HepG2 (cell line): Measurements from ENCODE around the gene CALML6. TPM values are rescaled to one million over a fixed set of nuclear protein-coding genes. Genes with fewer than 3 reads are reported as not detected.

ENCODE experiments used
- EP300 ChIP-seq, 3 experiments: sonication (generic) in 1 of 3; formaldehyde crosslinking in 1 of 3; IDR thresholded peaks; 2 replicates each; pipeline versions ENCODE4 v1.5.1 to v1.6.1; 2011 to 2020; ENCODE audit warnings: low read depth in 2 of 3, low read length in 2 of 3, borderline replicate concordance in 1 of 3, improper control_type of control experiment in 1 of 3, mild to moderate bottlenecking in 1 of 3, missing genetic modification reagents in 1 of 3, moderate library complexity in 1 of 3
- HNF4G ChIP-seq, 2 experiments: sonication (generic) in 1 of 2; formaldehyde crosslinking in 1 of 2; IDR thresholded peaks; 2 replicates each; pipeline versions ENCODE4 v1.4.0 to v1.6.1; 2011 to 2020; ENCODE audit warnings: borderline replicate concordance in 2 of 2, low read depth in 2 of 2, mild to moderate bottlenecking in 2 of 2, low read length in 1 of 2, missing genetic modification reagents in 1 of 2, moderate library complexity in 1 of 2
- PAX8 ChIP-seq: sonication (generic); formaldehyde crosslinking; IDR thresholded peaks from 2 replicates; pipeline ENCODE4 v1.8.0; 2022; ENCODE audit warnings: mild to moderate bottlenecking, missing genetic modification reagents, borderline replicate concordance
- TBX2 ChIP-seq: sonication (generic); formaldehyde crosslinking; IDR thresholded peaks from 2 replicates; pipeline ENCODE4 v1.5.0; 2020; ENCODE audit warnings: missing genetic modification reagents, mild to moderate bottlenecking, borderline replicate concordance
- ZNF224 ChIP-seq: sonication (generic); formaldehyde crosslinking; IDR thresholded peaks from 2 replicates; pipeline ENCODE4 v1.5.0; 2020; ENCODE audit warnings: mild to moderate bottlenecking, missing genetic modification reagents
- ZNF607 ChIP-seq: sonication (generic); formaldehyde crosslinking; IDR thresholded peaks from 2 replicates; pipeline ENCODE4 v1.5.1; 2020; ENCODE audit warnings: missing genetic modification reagents, mild to moderate bottlenecking, borderline replicate concordance
- ZNF747 ChIP-seq: sonication (generic); formaldehyde crosslinking; IDR thresholded peaks from 2 replicates; pipeline ENCODE4 v1.8.1; 2023; ENCODE audit warnings: missing genetic modification reagents, mild to moderate bottlenecking, borderline replicate concordance
- polyA plus RNA-seq, 8 experiments: library from polyadenylated mRNA; depleted of rRNA in 3 of 8; stranded (reverse) in 7 of 8; unstranded in 1 of 8; fragments of >200 nt; fragmentation: Illumina TruSeq in 4 of 8; extraction: Trizol in 4 of 8; gene quantifications; 2 replicates each; pipeline versions ENCODE4 v1.2.1 to v1.2.3, GENCODE V29; 2011 to 2016; ENCODE audit warnings: low read depth in 4 of 8, missing spikeins in 1 of 8, mixed read lengths in 1 of 8; ENCODE audit not compliant: insufficient read depth in 1 of 8
- total RNA-seq, 5 experiments: library from RNA; depleted of rRNA; stranded (reverse); fragments of >200 nt; fragmentation: Illumina TruSeq; extraction: Trizol; gene quantifications; 2 replicates each; pipeline ENCODE4 v1.2.3, GENCODE V29; 2016; ENCODE audit warnings: low read depth in 1 of 5
- TF ChIP-seq, protein P1 (sequence below): sonication (generic); formaldehyde crosslinking; IDR thresholded peaks from 2 replicates; pipeline ENCODE4 v1.5.1; 2020; ENCODE audit warnings: mild to moderate bottlenecking, missing genetic modification reagents, moderate library complexity
- TF ChIP-seq, protein P2 (sequence below): sonication (generic); formaldehyde crosslinking; IDR thresholded peaks from 2 replicates; pipeline ENCODE4 v1.8.1; 2023; ENCODE audit warnings: mild to moderate bottlenecking, moderate library complexity, missing genetic modification reagents
- TF ChIP-seq, protein P3 (sequence below): sonication (generic); formaldehyde crosslinking; IDR thresholded peaks from 2 replicates; pipeline ENCODE4 v1.5.1; 2020; ENCODE audit warnings: missing genetic modification reagents, mild to moderate bottlenecking, borderline replicate concordance
- TF ChIP-seq, protein P4 (sequence below): sonication (generic); formaldehyde crosslinking; IDR thresholded peaks from 2 replicates; pipeline ENCODE4 v1.4.0; 2020; ENCODE audit warnings: missing genetic modification reagents
- TF ChIP-seq, protein P5 (sequence below): sonication (generic); formaldehyde crosslinking; IDR thresholded peaks from 2 replicates; pipeline ENCODE4 v1.9.0; 2021; ENCODE audit warnings: missing genetic modification reagents, borderline replicate concordance
- TF ChIP-seq, protein P6 (sequence below): sonication (generic); formaldehyde crosslinking; IDR thresholded peaks from 2 replicates; pipeline ENCODE4 v1.5.0; 2020; ENCODE audit warnings: missing genetic modification reagents

Gene CALML6
- total and polyA plus RNA-seq, 2 of the 13 experiments (the other 11 are each of a cell fraction or from before 2014, with no cell fraction given), result 0.11 to 0.12 TPM

DNA sequence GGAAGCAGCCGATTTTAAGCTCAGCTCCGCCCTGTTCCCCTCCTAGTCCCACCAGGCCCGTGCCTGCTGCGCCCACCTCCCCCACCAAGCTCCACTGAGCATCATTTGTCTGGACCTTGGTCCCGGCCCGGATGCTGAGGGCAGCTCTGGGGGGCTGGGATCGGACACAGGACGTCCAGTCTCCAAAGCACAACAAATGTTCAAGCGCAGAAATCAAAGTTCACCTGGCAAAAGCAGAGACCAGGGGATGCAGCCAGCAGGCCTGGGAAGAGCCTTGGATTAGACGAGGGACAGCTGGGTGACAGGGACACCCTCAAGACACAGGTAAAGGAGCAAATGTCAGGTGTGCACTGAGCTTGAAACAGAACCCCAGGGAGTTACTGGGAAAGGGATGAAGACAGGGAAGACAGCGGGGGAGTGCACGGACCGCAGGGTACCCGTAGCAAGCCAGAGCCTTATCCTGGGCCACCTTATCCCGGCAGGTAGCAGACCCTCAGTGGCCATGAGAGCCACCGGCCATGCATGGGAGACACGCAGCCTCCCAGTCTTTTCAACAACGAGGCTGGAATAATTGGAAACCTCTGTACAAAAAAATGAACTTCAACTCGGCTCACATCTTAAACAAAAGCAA is 26.3 kb downstream of the CALML6 start (continued):
- TF ChIP-seq, protein P1, sequence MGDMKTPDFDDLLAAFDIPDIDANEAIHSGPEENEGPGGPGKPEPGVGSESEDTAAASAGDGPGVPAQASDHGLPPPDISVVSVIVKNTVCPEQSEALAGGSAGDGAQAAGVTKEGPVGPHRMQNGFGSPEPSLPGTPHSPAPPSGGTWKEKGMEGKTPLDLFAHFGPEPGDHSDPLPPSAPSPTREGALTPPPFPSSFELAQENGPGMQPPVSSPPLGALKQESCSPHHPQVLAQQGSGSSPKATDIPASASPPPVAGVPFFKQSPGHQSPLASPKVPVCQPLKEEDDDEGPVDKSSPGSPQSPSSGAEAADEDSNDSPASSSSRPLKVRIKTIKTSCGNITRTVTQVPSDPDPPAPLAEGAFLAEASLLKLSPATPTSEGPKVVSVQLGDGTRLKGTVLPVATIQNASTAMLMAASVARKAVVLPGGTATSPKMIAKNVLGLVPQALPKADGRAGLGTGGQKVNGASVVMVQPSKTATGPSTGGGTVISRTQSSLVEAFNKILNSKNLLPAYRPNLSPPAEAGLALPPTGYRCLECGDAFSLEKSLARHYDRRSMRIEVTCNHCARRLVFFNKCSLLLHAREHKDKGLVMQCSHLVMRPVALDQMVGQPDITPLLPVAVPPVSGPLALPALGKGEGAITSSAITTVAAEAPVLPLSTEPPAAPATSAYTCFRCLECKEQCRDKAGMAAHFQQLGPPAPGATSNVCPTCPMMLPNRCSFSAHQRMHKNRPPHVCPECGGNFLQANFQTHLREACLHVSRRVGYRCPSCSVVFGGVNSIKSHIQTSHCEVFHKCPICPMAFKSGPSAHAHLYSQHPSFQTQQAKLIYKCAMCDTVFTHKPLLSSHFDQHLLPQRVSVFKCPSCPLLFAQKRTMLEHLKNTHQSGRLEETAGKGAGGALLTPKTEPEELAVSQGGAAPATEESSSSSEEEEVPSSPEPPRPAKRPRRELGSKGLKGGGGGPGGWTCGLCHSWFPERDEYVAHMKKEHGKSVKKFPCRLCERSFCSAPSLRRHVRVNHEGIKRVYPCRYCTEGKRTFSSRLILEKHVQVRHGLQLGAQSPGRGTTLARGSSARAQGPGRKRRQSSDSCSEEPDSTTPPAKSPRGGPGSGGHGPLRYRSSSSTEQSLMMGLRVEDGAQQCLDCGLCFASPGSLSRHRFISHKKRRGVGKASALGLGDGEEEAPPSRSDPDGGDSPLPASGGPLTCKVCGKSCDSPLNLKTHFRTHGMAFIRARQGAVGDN (CRISPR knock-in tag), result peak; percentile 94
- TF ChIP-seq EP300 (IDR thresholded peaks at IDR 0.05; ENCODE audit: low read depth in 2 of 2, low read length in 2 of 2), result peak; percentile 19 to 78; a peak in 2 of 4 replicates
- TF ChIP-seq EP300 (CRISPR knock-in tag; IDR thresholded peaks at IDR 0.05; ENCODE audit: borderline replicate concordance), result peak; percentile 78
- peak; percentile 83 for TF ChIP-seq TBX2 (CRISPR knock-in tag)
- TF ChIP-seq ZNF747 (CRISPR knock-in tag), result peak; percentile 63; the same call in 1 of the 2 replicates
- peak; percentile 97 for TF ChIP-seq HNF4G (IDR thresholded peaks at IDR 0.05; ENCODE audit: borderline replicate concordance, low read depth, low read length)
- TF ChIP-seq HNF4G (CRISPR knock-in tag; IDR thresholded peaks at IDR 0.05; ENCODE audit: borderline replicate concordance, low read depth), result peak; percentile 95; the same call in 1 of the 2 replicates
- TF ChIP-seq, protein P2, sequence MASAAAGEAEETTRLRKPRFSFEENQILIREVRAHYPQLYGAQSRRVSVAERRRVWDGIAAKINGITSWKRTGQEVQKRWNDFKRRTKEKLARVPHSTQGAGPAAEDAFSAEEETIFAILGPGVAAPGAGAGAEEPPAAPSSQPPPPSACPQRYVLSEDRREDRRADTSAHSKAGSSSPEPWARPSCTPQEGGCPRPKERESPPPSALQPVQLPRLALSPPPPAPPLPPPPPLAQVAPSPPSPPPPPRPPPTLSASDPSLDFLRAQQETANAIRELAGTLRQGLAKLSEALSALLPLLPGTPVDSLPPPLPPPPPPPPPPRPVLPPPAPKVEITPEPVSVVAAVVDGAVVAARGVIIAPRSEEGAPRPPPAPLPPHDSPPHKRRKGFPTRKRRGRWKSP, result no peak
- TF ChIP-seq ZNF607 (CRISPR knock-in tag), result peak; percentile 61; the same call in 1 of the 2 replicates
- TF ChIP-seq PAX8 (CRISPR knock-in tag), result no peak
- TF ChIP-seq, protein P3, sequence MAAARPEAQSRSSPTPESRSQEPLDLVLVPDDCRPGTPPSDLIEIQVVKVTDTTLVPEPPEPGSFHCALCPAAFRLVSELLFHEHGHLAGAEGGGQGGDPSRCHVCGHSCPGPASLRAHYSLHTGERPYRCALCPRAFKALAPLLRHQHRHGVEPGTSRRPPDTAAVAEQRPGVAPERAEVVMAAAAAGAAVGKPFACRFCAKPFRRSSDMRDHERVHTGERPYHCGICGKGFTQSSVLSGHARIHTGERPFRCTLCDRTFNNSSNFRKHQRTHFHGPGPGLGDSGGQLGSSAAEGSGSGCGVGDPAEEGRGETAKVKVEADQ, result peak; percentile 87
- TF ChIP-seq, protein P4, sequence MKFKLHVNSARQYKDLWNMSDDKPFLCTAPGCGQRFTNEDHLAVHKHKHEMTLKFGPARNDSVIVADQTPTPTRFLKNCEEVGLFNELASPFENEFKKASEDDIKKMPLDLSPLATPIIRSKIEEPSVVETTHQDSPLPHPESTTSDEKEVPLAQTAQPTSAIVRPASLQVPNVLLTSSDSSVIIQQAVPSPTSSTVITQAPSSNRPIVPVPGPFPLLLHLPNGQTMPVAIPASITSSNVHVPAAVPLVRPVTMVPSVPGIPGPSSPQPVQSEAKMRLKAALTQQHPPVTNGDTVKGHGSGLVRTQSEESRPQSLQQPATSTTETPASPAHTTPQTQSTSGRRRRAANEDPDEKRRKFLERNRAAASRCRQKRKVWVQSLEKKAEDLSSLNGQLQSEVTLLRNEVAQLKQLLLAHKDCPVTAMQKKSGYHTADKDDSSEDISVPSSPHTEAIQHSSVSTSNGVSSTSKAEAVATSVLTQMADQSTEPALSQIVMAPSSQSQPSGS (CRISPR knock-in tag), result peak; percentile 63
- TF ChIP-seq, protein P5, sequence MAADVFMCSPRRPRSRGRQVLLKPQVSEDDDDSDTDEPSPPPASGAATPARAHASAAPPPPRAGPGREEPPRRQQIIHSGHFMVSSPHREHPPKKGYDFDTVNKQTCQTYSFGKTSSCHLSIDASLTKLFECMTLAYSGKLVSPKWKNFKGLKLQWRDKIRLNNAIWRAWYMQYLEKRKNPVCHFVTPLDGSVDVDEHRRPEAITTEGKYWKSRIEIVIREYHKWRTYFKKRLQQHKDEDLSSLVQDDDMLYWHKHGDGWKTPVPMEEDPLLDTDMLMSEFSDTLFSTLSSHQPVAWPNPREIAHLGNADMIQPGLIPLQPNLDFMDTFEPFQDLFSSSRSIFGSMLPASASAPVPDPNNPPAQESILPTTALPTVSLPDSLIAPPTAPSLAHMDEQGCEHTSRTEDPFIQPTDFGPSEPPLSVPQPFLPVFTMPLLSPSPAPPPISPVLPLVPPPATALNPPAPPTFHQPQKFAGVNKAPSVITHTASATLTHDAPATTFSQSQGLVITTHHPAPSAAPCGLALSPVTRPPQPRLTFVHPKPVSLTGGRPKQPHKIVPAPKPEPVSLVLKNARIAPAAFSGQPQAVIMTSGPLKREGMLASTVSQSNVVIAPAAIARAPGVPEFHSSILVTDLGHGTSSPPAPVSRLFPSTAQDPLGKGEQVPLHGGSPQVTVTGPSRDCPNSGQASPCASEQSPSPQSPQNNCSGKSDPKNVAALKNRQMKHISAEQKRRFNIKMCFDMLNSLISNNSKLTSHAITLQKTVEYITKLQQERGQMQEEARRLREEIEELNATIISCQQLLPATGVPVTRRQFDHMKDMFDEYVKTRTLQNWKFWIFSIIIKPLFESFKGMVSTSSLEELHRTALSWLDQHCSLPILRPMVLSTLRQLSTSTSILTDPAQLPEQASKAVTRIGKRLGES, result no peak; the same call in 1 of the 2 replicates
- TF ChIP-seq, protein P6, sequence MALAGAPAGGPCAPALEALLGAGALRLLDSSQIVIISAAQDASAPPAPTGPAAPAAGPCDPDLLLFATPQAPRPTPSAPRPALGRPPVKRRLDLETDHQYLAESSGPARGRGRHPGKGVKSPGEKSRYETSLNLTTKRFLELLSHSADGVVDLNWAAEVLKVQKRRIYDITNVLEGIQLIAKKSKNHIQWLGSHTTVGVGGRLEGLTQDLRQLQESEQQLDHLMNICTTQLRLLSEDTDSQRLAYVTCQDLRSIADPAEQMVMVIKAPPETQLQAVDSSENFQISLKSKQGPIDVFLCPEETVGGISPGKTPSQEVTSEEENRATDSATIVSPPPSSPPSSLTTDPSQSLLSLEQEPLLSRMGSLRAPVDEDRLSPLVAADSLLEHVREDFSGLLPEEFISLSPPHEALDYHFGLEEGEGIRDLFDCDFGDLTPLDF (CRISPR knock-in tag), result no peak
- no peak for TF ChIP-seq ZNF224 (CRISPR knock-in tag)
